Breast epithelium (tissue), 4 donors: ENCODE results near the gene PCDH9. TPM values are rescaled to one million over a fixed set of nuclear protein-coding genes. Genes with fewer than 3 reads are reported as not detected.

ENCODE experiments used
- DNase-seq, 2 donors: peaks; one replicate each; pipeline ENCODE4 v3.0.0-alpha.2; 2019; ENCODE audit warnings: low spot score in 2 of 2
- H3K27ac ChIP-seq, 2 donors: fragments of 200-600 bp; sonication (generic) in 1 of 2; one replicate each; pipeline ENCODE4 v1.5.1; 2016 to 2019; ENCODE audit warnings: mild to moderate bottlenecking in 1 of 2
- H3K27me3 ChIP-seq, 2 donors: fragments of 200-600 bp; sonication (generic) in 1 of 2; one replicate each; pipeline versions ENCODE4 v1.5.1 to v1.6.0; 2017 to 2019; ENCODE audit warnings: control low read depth in 1 of 2, mild to moderate bottlenecking in 1 of 2
- H3K36me3 ChIP-seq: fragments of 200-600 bp; one replicate; pipeline ENCODE4 v1.5.1; 2019
- H3K4me1 ChIP-seq, 2 donors: fragments of 200-600 bp; sonication (generic); one replicate each; pipeline ENCODE4 v1.5.1; 2016 to 2019; ENCODE audit warnings: control low read depth in 1 of 2
- H3K4me3 ChIP-seq, 3 donors: fragments of 200-600 bp; sonication (generic); 1 replicate in 2 of 3; 2 replicates in 1 of 3; pipeline ENCODE4 v1.5.1; 2016 to 2019; ENCODE audit warnings: mild to moderate bottlenecking in 3 of 3, moderate library complexity in 2 of 3
- H3K9me3 ChIP-seq, 2 donors: fragments of 200-600 bp; sonication (generic) in 1 of 2; one replicate each; pipeline ENCODE4 v1.5.1; 2016 to 2019; ENCODE audit warnings: control low read depth in 1 of 2
- POLR2A ChIP-seq: fragments of 450-650 bp; IDR thresholded peaks from one replicate; pipeline ENCODE4 v1.6.1; 2016; ENCODE audit warnings: antibody characterized with exemption, mild to moderate bottlenecking, moderate library complexity
- POLR2AphosphoS5 ChIP-seq, 3 donors: sonication (generic); formaldehyde crosslinking; IDR thresholded peaks; one replicate each; pipeline ENCODE4 v1.6.1; 2017; ENCODE audit warnings: antibody characterized with exemption in 3 of 3
- intact Hi-C: fragments of 100-400 bp; cut with DNase I; formaldehyde crosslinking; loops from one replicate; pipeline ENCODE4 v1.15.1; 2023; ENCODE audit warnings: low total_unique reads
- total RNA-seq, 3 donors: library from RNA; depleted of rRNA; stranded (reverse); fragments of >200 nt; gene quantifications; one replicate each; pipeline ENCODE4 v1.1.0, GENCODE V29; 2016
- TF ChIP-seq, protein P1 (sequence below), 3 donors: fragments of 450-650 bp; IDR thresholded peaks; one replicate each; pipeline ENCODE4 v1.5.1; 2016 to 2017; ENCODE audit warnings: antibody characterized with exemption in 3 of 3, mild to moderate bottlenecking in 3 of 3, moderate library complexity in 3 of 3

The PCDH9 gene
- total RNA-seq, 3 donors from 2014 or later: 0.98 to 26.7 (median 3.7) TPM

DNA sequence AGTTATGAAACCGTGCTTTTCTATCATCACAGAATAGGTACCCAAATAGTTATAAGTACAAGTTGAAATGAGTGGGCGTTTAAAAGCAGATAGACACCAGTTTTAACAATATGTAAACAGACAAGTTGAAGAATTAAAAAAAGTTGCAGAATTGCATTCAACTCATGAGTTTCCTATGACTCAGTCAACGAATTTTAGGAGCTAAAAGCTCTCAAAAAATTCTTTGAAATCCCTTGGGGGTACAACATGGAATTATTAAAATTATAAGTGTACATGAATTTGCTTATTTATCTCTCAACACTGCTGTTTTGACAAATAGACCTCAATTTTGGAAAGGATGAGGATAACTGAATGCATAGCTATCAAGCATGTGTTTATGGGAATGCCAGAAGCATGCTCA lies 693.4 kb downstream of the PCDH9 start:
- no peaks in the 10 kb centered on the region for H3K27me3 ChIP-seq

DNA sequence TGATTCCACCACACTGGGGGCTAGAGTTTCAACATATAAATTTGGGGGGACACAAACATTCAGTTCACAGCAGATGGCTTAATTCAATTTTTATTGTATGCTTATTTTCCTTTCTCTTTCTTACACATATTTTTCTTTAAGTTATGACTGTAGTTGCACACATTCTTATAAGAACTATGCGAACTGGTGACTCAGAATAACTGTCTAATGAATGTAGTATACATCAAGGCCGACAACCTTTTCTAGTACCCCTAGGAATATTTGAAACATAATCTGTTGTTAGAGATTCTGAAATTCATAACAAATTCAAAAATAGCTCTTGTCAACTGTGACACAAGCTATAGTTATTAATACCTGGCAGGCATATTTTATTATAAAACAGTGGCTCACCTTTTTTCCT lies 695.6 kb downstream of the PCDH9 start:
- Histone ChIP-seq H3K27me3 (no peaks in the 10 kb centered on the region), H3K4me1 (no peaks in the 10 kb centered on the region), H3K4me3 (no peak overlapping the region), H3K36me3 (no peaks in the 10 kb centered on the region), H3K27ac (no peak overlapping the region), H3K9me3 (no peaks in the 10 kb centered on the region)
- DNase-seq: no peak
- TF ChIP-seq POLR2A: no peak
- TF ChIP-seq, protein P1, sequence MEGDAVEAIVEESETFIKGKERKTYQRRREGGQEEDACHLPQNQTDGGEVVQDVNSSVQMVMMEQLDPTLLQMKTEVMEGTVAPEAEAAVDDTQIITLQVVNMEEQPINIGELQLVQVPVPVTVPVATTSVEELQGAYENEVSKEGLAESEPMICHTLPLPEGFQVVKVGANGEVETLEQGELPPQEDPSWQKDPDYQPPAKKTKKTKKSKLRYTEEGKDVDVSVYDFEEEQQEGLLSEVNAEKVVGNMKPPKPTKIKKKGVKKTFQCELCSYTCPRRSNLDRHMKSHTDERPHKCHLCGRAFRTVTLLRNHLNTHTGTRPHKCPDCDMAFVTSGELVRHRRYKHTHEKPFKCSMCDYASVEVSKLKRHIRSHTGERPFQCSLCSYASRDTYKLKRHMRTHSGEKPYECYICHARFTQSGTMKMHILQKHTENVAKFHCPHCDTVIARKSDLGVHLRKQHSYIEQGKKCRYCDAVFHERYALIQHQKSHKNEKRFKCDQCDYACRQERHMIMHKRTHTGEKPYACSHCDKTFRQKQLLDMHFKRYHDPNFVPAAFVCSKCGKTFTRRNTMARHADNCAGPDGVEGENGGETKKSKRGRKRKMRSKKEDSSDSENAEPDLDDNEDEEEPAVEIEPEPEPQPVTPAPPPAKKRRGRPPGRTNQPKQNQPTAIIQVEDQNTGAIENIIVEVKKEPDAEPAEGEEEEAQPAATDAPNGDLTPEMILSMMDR (IDR thresholded peaks at IDR 0.05): no peak
- TF ChIP-seq POLR2AphosphoS5 (IDR thresholded peaks at IDR 0.05): no peak
- intact Hi-C loops: no loop called here

More for the DNA sequence above, 693.4 kb downstream of the PCDH9 start:
- Histone ChIP-seq H3K4me1 (no peaks in the 10 kb centered on the region), H3K27ac (no peak overlapping the region), H3K4me3 (no peak overlapping the region), H3K36me3 (no peaks in the 10 kb centered on the region), H3K9me3 (no peaks in the 10 kb centered on the region)
- no peak for DNase-seq
- intact Hi-C loops: no loop called here
- no peak for TF ChIP-seq POLR2AphosphoS5 (IDR thresholded peaks at IDR 0.05)
- no peak for TF ChIP-seq POLR2A
- TF ChIP-seq, protein P1 (IDR thresholded peaks at IDR 0.05): no peak

DNA sequence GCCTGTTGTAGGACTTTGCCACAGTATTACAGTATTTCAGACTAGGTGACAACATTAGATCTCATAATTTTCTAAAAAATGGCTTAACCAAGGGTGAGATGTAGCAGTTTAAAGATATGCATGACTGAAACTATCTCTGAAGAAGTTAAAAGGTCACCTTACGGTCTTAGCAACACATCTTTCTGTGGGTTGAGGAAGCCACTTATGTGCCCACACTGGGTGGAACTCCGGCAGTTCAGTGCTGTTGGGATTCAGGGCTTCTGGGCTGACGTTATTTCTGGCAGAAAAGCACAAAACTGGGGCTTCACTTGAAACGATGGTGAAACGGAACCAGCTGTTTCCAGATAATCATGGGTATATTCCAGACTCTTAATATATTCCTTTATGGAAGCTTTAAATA lies 697.3 kb downstream of the PCDH9 start:
- H3K36me3 ChIP-seq: no peaks in the 10 kb centered on the region

DNA sequence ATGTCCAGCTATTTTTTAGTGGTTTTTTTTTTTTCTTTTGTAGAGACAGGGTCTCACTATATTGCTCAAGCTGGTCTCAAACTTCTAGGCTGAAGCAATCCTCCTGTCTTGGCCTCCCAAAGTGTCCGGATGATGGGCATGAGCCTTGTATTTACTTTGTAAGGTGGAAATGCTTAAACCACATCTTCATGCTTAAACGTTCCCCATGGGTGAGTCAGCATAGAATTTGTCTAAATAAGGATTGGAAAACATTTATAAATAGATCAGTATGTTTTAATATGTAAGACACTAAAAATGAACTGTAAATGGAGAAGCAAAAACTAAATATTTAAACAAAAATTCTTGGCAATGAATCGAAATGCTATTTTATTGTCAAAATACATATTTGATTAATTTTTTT lies 698.0 kb downstream of the PCDH9 start:
- intact Hi-C loops: no loop called here
- Histone ChIP-seq H3K9me3 (no peaks in the 10 kb centered on the region), H3K4me1 (no peaks in the 10 kb centered on the region), H3K27me3 (no peaks in the 10 kb centered on the region), H3K36me3 (no peaks in the 10 kb centered on the region), H3K4me3 (no peak overlapping the region), H3K27ac (no peak overlapping the region)
- DNase-seq: no peak
- TF ChIP-seq, protein P1 (IDR thresholded peaks at IDR 0.05): no peak
- TF ChIP-seq POLR2AphosphoS5 (IDR thresholded peaks at IDR 0.05): no peak
- no peak for TF ChIP-seq POLR2A

More for the DNA sequence above, 697.3 kb downstream of the PCDH9 start:
- Histone ChIP-seq H3K27ac (no peak overlapping the region), H3K27me3 (no peaks in the 10 kb centered on the region), H3K4me1 (no peaks in the 10 kb centered on the region), H3K4me3 (no peak overlapping the region), H3K9me3 (no peaks in the 10 kb centered on the region)
- DNase-seq: no peak
- TF ChIP-seq POLR2AphosphoS5 (IDR thresholded peaks at IDR 0.05) (no peak), POLR2A (no peak)
- TF ChIP-seq, protein P1 (IDR thresholded peaks at IDR 0.05): no peak
- intact Hi-C loops: no loop called here

DNA sequence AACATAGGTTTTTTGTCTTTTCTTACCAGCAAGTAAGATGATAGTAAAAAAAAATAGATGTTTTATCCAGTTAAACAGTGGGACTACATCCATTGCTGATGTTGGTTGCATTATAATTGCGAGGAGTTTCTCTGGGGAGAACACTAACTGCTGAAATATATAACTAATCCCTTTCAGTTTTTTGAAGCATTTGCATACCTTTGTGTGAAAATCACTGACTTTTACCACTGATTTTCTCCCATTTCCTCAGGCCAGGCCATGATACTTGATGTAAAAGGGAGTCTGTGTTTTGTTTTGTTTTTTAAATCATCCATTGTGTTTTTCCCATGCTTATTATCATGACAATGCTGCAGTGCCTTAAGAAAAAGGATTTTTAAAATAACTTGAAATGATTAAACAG lies 699.5 kb downstream of the PCDH9 start:
- no peaks in the 10 kb centered on the region for H3K27me3 ChIP-seq
- TF ChIP-seq POLR2AphosphoS5 (IDR thresholded peaks at IDR 0.05): no peak
- no peak for TF ChIP-seq POLR2A
- TF ChIP-seq, protein P1 (IDR thresholded peaks at IDR 0.05): no peak
- no peak overlapping the region for H3K4me3 ChIP-seq
- no peak overlapping the region for H3K27ac ChIP-seq
- H3K4me1 ChIP-seq: no peaks in the 10 kb centered on the region
- intact Hi-C loops: no loop called here
- DNase-seq: no peak
- no peaks in the 10 kb centered on the region for H3K9me3 ChIP-seq
- H3K36me3 ChIP-seq: no peaks in the 10 kb centered on the region
